ENCODE measurements around the gene CAGE1. TPM values are rescaled to one million over a fixed set of nuclear protein-coding genes. Genes with fewer than 3 reads are reported as not detected.
A peak's percentile ranks its signal among the peaks of the same experiment; 100 is the strongest.

The CAGE1 gene
- total and polyA plus RNA-seq, 2 experiments from 2014 or later = 0.07 TPM; not detected in 1

DNA sequence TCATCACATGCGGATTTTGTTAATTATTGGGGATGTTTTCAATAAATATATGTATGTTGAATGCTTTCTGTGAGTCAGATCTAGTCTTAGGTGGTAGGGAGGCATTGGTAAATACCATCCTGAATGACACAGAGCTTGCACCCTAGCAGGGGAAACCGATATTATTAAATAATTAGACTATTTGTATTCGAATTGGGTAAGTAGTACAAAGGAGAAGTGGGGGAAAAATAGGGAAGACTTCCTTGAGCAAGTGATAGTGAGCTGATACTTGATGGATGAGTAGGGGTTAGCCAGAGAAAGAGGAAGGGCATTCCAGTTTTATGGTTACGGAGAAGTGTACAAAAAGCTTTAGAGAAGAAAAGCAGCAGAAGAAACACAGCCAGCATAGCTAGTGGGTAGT lies 1.6 kb upstream of the CAGE1 start:
- Histone ChIP-seq H3K9me2 (ENCODE audit: insufficient read depth) (no peaks in the 10 kb centered on the region), H3K4me1 (ENCODE audit: insufficient read depth) (peaks cover 19% of the 10 kb centered on the region), H3K4me2 (peak overlapping the region; percentile 96), H3K27me3 (ENCODE audit: insufficient read depth) (no peaks in the 10 kb centered on the region), H3K36me3 (ENCODE audit: insufficient read depth) (peaks cover 9% of the 10 kb centered on the region), H4K20me1 (replicated peaks; ENCODE audit: insufficient read depth) (peaks cover 19% of the 10 kb centered on the region), H3K27ac (ENCODE audit: low read depth) (no peak overlapping the region), H2AFZ (no peak overlapping the region), H3K4me3 (peak overlapping the region; percentile 82; the same call in 1 of the 2 replicates), H3K79me2 (replicated peaks; ENCODE audit: insufficient read depth) (peaks cover 34% of the 10 kb centered on the region), H3F3A (replicated peaks; ENCODE audit: low read depth) (0 out of 2 replicates have a peak, but pooled peaks cover 4% of the 10 kb centered on the region)
- peaks cover 30% of the 10 kb centered on the region for H3K36me3 Mint-ChIP-seq (ENCODE audit: low read depth)
- TF ChIP-seq JUNB (IDR thresholded peaks at IDR 0.05; ENCODE audit: unreplicated experiment) (no peak), EZH2 (IDR thresholded peaks at IDR 0.05; ENCODE audit: low read depth, unreplicated experiment) (no peak), ZNF114 (CRISPR knock-in tag; IDR thresholded peaks at IDR 0.05) (no peak), STAT1 (IDR thresholded peaks at IDR 0.05; ENCODE audit: unreplicated experiment) (no peak), NANOG (IDR thresholded peaks at IDR 0.05; ENCODE audit: borderline replicate concordance) (no peak), ZNF331 (CRISPR knock-in tag; IDR thresholded peaks at IDR 0.05; ENCODE audit: low read depth) (no peak), EZH2phosphoT487 (IDR thresholded peaks at IDR 0.05; ENCODE audit: unreplicated experiment) (no peak), POLR2AphosphoS5 (IDR thresholded peaks at IDR 0.05; ENCODE audit: low read depth) (no peak), CREB1 (CRISPR knock-in tag; IDR thresholded peaks at IDR 0.05; ENCODE audit: low read depth) (no peak)
- TF ChIP-seq, protein P1, sequence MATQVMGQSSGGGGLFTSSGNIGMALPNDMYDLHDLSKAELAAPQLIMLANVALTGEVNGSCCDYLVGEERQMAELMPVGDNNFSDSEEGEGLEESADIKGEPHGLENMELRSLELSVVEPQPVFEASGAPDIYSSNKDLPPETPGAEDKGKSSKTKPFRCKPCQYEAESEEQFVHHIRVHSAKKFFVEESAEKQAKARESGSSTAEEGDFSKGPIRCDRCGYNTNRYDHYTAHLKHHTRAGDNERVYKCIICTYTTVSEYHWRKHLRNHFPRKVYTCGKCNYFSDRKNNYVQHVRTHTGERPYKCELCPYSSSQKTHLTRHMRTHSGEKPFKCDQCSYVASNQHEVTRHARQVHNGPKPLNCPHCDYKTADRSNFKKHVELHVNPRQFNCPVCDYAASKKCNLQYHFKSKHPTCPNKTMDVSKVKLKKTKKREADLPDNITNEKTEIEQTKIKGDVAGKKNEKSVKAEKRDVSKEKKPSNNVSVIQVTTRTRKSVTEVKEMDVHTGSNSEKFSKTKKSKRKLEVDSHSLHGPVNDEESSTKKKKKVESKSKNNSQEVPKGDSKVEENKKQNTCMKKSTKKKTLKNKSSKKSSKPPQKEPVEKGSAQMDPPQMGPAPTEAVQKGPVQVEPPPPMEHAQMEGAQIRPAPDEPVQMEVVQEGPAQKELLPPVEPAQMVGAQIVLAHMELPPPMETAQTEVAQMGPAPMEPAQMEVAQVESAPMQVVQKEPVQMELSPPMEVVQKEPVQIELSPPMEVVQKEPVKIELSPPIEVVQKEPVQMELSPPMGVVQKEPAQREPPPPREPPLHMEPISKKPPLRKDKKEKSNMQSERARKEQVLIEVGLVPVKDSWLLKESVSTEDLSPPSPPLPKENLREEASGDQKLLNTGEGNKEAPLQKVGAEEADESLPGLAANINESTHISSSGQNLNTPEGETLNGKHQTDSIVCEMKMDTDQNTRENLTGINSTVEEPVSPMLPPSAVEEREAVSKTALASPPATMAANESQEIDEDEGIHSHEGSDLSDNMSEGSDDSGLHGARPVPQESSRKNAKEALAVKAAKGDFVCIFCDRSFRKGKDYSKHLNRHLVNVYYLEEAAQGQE (IDR thresholded peaks at IDR 0.05; ENCODE audit: unreplicated experiment) = no peak
- TF ChIP-seq, protein P2, sequence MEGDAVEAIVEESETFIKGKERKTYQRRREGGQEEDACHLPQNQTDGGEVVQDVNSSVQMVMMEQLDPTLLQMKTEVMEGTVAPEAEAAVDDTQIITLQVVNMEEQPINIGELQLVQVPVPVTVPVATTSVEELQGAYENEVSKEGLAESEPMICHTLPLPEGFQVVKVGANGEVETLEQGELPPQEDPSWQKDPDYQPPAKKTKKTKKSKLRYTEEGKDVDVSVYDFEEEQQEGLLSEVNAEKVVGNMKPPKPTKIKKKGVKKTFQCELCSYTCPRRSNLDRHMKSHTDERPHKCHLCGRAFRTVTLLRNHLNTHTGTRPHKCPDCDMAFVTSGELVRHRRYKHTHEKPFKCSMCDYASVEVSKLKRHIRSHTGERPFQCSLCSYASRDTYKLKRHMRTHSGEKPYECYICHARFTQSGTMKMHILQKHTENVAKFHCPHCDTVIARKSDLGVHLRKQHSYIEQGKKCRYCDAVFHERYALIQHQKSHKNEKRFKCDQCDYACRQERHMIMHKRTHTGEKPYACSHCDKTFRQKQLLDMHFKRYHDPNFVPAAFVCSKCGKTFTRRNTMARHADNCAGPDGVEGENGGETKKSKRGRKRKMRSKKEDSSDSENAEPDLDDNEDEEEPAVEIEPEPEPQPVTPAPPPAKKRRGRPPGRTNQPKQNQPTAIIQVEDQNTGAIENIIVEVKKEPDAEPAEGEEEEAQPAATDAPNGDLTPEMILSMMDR (conservative IDR thresholded peaks at IDR 0.05; ENCODE audit: low read depth in 2 of 2) = no peak
- TF ChIP-seq, protein P3, sequence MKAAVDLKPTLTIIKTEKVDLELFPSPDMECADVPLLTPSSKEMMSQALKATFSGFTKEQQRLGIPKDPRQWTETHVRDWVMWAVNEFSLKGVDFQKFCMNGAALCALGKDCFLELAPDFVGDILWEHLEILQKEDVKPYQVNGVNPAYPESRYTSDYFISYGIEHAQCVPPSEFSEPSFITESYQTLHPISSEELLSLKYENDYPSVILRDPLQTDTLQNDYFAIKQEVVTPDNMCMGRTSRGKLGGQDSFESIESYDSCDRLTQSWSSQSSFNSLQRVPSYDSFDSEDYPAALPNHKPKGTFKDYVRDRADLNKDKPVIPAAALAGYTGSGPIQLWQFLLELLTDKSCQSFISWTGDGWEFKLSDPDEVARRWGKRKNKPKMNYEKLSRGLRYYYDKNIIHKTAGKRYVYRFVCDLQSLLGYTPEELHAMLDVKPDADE (IDR thresholded peaks at IDR 0.05) = no peak
- TF ChIP-seq, protein P4, sequence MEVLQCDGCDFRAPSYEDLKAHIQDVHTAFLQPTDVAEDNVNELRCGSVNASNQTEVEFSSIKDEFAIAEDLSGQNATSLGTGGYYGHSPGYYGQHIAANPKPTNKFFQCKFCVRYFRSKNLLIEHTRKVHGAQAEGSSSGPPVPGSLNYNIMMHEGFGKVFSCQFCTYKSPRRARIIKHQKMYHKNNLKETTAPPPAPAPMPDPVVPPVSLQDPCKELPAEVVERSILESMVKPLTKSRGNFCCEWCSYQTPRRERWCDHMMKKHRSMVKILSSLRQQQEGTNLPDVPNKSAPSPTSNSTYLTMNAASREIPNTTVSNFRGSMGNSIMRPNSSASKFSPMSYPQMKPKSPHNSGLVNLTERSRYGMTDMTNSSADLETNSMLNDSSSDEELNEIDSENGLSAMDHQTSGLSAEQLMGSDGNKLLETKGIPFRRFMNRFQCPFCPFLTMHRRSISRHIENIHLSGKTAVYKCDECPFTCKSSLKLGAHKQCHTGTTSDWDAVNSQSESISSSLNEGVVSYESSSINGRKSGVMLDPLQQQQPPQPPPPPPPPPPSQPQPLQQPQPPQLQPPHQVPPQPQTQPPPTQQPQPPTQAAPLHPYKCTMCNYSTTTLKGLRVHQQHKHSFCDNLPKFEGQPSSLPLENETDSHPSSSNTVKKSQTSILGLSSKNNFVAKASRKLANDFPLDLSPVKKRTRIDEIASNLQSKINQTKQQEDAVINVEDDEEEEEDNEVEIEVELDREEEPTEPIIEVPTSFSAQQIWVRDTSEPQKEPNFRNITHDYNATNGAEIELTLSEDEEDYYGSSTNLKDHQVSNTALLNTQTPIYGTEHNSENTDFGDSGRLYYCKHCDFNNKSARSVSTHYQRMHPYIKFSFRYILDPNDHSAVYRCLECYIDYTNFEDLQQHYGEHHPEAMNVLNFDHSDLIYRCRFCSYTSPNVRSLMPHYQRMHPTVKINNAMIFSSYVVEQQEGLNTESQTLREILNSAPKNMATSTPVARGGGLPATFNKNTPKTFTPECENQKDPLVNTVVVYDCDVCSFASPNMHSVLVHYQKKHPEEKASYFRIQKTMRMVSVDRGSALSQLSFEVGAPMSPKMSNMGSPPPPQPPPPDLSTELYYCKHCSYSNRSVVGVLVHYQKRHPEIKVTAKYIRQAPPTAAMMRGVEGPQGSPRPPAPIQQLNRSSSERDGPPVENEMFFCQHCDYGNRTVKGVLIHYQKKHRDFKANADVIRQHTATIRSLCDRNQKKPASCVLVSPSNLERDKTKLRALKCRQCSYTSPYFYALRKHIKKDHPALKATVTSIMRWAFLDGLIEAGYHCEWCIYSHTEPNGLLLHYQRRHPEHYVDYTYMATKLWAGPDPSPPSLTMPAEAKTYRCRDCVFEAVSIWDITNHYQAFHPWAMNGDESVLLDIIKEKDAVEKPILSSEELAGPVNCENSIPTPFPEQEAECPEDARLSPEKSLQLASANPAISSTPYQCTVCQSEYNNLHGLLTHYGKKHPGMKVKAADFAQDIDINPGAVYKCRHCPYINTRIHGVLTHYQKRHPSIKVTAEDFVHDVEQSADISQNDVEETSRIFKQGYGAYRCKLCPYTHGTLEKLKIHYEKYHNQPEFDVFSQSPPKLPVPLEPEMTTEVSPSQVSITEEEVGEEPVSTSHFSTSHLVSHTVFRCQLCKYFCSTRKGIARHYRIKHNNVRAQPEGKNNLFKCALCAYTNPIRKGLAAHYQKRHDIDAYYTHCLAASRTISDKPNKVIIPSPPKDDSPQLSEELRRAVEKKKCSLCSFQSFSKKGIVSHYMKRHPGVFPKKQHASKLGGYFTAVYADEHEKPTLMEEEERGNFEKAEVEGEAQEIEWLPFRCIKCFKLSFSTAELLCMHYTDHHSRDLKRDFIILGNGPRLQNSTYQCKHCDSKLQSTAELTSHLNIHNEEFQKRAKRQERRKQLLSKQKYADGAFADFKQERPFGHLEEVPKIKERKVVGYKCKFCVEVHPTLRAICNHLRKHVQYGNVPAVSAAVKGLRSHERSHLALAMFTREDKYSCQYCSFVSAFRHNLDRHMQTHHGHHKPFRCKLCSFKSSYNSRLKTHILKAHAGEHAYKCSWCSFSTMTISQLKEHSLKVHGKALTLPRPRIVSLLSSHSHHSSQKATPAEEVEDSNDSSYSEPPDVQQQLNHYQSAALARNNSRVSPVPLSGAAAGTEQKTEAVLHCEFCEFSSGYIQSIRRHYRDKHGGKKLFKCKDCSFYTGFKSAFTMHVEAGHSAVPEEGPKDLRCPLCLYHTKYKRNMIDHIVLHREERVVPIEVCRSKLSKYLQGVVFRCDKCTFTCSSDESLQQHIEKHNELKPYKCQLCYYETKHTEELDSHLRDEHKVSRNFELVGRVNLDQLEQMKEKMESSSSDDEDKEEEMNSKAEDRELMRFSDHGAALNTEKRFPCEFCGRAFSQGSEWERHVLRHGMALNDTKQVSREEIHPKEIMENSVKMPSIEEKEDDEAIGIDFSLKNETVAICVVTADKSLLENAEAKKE (CRISPR knock-in tag; IDR thresholded peaks at IDR 0.05) = no peak
- H3K4me3 Mint-ChIP-seq = peak overlapping the region; percentile 92
- H3K9me3 Mint-ChIP-seq = no peaks in the 10 kb centered on the region
- no peak for ATAC-seq
- peaks cover 17% of the 10 kb centered on the region for H3K4me1 Mint-ChIP-seq
- H3K27me3 Mint-ChIP-seq (ENCODE audit: insufficient read depth, low read depth, poor library complexity) = peaks cover 3% of the 10 kb centered on the region
- no peak for DNase-seq (ENCODE audit: low spot score)
- no peak overlapping the region for H3K27ac Mint-ChIP-seq
